Transverse colon (tissue), 3 donors: ENCODE data around the gene TMEM164.

ENCODE experiments used
- CTCF ChIP-seq, 5 experiments: fragments of 200-600 bp in 3 of 5; fragments of 450-650 bp in 2 of 5; sonication (generic) in 3 of 5; IDR thresholded peaks; 1 replicate in 2 of 5; 2 replicates in 3 of 5; pipeline ENCODE4 v1.5.1; 2016 to 2017; ENCODE audit warnings: antibody characterized with exemption in 5 of 5, inconsistent platforms in 3 of 5, mild to moderate bottlenecking in 2 of 5, moderate library complexity in 1 of 5
- EP300 ChIP-seq: sonication (generic); formaldehyde crosslinking; IDR thresholded peaks from one replicate; pipeline ENCODE4 v1.6.1; 2017; ENCODE audit warnings: antibody characterized with exemption, low read depth

GRCh38 chrX:110037178-110037577 lies 34.3 kb downstream of the TMEM164 start:
- TF ChIP-seq CTCF (IDR thresholded peaks at IDR 0.05): no peak
- TF ChIP-seq EP300: no peak
